ENCODE data around the gene EPHA3. TPM values are rescaled to one million over a fixed set of nuclear protein-coding genes. Genes with fewer than 3 reads are reported as not detected.

The EPHA3 gene
- polyA plus RNA-seq, 2 of the 4 experiments (the other 2 are of a cell fraction): not detected

DNA sequence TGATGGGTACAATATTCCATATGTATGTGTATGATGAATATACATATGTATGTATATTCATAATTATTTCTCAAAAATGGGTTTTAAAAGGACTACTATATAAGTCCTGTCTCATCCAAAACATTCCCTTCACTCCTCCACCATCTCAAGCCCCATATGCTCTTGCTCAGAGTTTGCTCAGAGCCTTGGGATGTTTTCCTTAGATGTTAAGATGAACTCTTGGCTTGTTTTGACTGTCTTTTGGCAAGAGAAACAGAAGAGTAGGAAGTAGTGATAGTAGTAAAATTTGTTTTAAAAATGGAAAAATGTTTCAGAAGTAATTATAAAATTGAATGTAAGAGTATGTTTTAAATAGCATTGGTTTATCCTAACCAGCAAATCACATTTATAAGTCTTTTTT is 6.2 kb upstream of the EPHA3 start (continued):
- TF ChIP-seq, protein P1, sequence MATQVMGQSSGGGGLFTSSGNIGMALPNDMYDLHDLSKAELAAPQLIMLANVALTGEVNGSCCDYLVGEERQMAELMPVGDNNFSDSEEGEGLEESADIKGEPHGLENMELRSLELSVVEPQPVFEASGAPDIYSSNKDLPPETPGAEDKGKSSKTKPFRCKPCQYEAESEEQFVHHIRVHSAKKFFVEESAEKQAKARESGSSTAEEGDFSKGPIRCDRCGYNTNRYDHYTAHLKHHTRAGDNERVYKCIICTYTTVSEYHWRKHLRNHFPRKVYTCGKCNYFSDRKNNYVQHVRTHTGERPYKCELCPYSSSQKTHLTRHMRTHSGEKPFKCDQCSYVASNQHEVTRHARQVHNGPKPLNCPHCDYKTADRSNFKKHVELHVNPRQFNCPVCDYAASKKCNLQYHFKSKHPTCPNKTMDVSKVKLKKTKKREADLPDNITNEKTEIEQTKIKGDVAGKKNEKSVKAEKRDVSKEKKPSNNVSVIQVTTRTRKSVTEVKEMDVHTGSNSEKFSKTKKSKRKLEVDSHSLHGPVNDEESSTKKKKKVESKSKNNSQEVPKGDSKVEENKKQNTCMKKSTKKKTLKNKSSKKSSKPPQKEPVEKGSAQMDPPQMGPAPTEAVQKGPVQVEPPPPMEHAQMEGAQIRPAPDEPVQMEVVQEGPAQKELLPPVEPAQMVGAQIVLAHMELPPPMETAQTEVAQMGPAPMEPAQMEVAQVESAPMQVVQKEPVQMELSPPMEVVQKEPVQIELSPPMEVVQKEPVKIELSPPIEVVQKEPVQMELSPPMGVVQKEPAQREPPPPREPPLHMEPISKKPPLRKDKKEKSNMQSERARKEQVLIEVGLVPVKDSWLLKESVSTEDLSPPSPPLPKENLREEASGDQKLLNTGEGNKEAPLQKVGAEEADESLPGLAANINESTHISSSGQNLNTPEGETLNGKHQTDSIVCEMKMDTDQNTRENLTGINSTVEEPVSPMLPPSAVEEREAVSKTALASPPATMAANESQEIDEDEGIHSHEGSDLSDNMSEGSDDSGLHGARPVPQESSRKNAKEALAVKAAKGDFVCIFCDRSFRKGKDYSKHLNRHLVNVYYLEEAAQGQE (IDR thresholded peaks at IDR 0.05): no peak
- no peak for TF ChIP-seq GATA3 (IDR thresholded peaks at IDR 0.05; ENCODE audit: borderline replicate concordance)
- TF ChIP-seq CEBPB (IDR thresholded peaks at IDR 0.05): no peak
- TF ChIP-seq, protein P2, sequence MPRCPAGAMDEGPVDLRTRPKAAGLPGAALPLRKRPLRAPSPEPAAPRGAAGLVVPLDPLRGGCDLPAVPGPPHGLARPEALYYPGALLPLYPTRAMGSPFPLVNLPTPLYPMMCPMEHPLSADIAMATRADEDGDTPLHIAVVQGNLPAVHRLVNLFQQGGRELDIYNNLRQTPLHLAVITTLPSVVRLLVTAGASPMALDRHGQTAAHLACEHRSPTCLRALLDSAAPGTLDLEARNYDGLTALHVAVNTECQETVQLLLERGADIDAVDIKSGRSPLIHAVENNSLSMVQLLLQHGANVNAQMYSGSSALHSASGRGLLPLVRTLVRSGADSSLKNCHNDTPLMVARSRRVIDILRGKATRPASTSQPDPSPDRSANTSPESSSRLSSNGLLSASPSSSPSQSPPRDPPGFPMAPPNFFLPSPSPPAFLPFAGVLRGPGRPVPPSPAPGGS (IDR thresholded peaks at IDR 0.05): no peak
- no peak for TF ChIP-seq RCOR1 (IDR thresholded peaks at IDR 0.05; ENCODE audit: low read depth, low read length)

DNA sequence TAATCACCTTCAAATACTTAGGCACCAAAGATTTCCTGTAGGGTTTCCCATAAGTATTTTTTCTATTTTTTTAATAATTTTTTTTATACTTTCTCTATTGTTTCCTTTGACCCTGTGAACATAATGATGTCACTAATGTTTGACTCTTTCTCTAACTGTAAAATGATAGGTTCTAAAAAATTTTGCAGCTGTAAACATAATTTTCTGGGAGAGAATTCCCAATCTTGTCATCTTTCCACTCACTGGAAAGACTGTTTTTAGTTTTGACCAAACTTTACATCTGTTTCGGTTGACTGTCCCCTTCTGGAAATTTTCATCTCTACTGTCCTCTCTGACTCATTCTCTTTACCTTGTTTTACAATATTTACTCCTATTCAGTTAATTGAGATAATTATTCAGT is 5.5 kb upstream of the EPHA3 start:
- Histone ChIP-seq H3K4me2 (no peak overlapping the region), H3K27ac (no peak overlapping the region), H3K4me3 (no peak overlapping the region), H3K9me3 (no peaks in the 10 kb centered on the region), H3K4me1 (no peaks in the 10 kb centered on the region)
- no peak for ATAC-seq
- POLR2A ChIA-PET: no interaction called here
- DNase-seq (ENCODE audit: low read depth in 1 of 2, low spot score in 1 of 2): no peak
- CTCF ChIA-PET: interaction anchor here (2.0 kb wide), 1 partner anchor 883 kb away, joined by 5 read pairs; no protein-coding TSS in a partner anchor
- TF ChIP-seq EHMT2 (IDR thresholded peaks at IDR 0.05; ENCODE audit: low read depth) (no peak), NFE2L2 (conservative IDR thresholded peaks at IDR 0.05; ENCODE audit: low read length) (no peak), HOXB5 (CRISPR knock-in tag; IDR thresholded peaks at IDR 0.05) (no peak), EHF (CRISPR knock-in tag; IDR thresholded peaks at IDR 0.05) (no peak), NPAS2 (CRISPR knock-in tag; IDR thresholded peaks at IDR 0.05; ENCODE audit: borderline replicate concordance) (no peak), HDAC2 (IDR thresholded peaks at IDR 0.05) (no peak), MAZ (IDR thresholded peaks at IDR 0.05; ENCODE audit: borderline replicate concordance, low read depth, low read length) (no peak), MYC (IDR thresholded peaks at IDR 0.05; ENCODE audit: borderline replicate concordance, low read length) (no peak), MAFK (IDR thresholded peaks at IDR 0.05; ENCODE audit: partially characterized antibody) (no peak), HOXA7 (CRISPR knock-in tag; IDR thresholded peaks at IDR 0.05) (no peak), RFX5 (IDR thresholded peaks at IDR 0.05) (no peak), POLR2A (IDR thresholded peaks at IDR 0.05; ENCODE audit: low read length) (no peak)
- TF ChIP-seq, protein P2 (IDR thresholded peaks at IDR 0.05): no peak
- TF ChIP-seq, protein P3, sequence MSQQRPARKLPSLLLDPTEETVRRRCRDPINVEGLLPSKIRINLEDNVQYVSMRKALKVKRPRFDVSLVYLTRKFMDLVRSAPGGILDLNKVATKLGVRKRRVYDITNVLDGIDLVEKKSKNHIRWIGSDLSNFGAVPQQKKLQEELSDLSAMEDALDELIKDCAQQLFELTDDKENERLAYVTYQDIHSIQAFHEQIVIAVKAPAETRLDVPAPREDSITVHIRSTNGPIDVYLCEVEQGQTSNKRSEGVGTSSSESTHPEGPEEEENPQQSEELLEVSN (IDR thresholded peaks at IDR 0.05; ENCODE audit: borderline replicate concordance, low read depth): no peak
- TF ChIP-seq, protein P4, sequence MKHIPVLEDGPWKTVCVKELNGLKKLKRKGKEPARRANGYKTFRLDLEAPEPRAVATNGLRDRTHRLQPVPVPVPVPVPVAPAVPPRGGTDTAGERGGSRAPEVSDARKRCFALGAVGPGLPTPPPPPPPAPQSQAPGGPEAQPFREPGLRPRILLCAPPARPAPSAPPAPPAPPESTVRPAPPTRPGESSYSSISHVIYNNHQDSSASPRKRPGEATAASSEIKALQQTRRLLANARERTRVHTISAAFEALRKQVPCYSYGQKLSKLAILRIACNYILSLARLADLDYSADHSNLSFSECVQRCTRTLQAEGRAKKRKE (CRISPR knock-in tag; IDR thresholded peaks at IDR 0.05; ENCODE audit: low read depth): no peak
- TF ChIP-seq, protein P5, sequence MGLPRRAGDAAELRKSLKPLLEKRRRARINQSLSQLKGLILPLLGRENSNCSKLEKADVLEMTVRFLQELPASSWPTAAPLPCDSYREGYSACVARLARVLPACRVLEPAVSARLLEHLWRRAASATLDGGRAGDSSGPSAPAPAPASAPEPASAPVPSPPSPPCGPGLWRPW (IDR thresholded peaks at IDR 0.05): no peak
- TF ChIP-seq, protein P6, sequence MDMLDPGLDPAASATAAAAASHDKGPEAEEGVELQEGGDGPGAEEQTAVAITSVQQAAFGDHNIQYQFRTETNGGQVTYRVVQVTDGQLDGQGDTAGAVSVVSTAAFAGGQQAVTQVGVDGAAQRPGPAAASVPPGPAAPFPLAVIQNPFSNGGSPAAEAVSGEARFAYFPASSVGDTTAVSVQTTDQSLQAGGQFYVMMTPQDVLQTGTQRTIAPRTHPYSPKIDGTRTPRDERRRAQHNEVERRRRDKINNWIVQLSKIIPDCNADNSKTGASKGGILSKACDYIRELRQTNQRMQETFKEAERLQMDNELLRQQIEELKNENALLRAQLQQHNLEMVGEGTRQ (IDR thresholded peaks at IDR 0.05): no peak
- no peak for FAIRE-seq
- 18% methylated on average over 1 of the region's 1 CpG for WGBS (ENCODE audit: missing lambda C conversion rate)

Data from A549 (cell line).